Activated gamma-delta T cell treated with anti-CD3 and anti-CD28 coated beads, Interleukin-2, amount 50 U/mL, for 16 hours (primary cell): ENCODE results near the gene SMOC2.

Experiments
- DNase-seq: peaks from one replicate; pipeline ENCODE4 v3.0.0-alpha.2; 2020; ENCODE audit warnings: low read depth

Gene SMOC2

DNA sequence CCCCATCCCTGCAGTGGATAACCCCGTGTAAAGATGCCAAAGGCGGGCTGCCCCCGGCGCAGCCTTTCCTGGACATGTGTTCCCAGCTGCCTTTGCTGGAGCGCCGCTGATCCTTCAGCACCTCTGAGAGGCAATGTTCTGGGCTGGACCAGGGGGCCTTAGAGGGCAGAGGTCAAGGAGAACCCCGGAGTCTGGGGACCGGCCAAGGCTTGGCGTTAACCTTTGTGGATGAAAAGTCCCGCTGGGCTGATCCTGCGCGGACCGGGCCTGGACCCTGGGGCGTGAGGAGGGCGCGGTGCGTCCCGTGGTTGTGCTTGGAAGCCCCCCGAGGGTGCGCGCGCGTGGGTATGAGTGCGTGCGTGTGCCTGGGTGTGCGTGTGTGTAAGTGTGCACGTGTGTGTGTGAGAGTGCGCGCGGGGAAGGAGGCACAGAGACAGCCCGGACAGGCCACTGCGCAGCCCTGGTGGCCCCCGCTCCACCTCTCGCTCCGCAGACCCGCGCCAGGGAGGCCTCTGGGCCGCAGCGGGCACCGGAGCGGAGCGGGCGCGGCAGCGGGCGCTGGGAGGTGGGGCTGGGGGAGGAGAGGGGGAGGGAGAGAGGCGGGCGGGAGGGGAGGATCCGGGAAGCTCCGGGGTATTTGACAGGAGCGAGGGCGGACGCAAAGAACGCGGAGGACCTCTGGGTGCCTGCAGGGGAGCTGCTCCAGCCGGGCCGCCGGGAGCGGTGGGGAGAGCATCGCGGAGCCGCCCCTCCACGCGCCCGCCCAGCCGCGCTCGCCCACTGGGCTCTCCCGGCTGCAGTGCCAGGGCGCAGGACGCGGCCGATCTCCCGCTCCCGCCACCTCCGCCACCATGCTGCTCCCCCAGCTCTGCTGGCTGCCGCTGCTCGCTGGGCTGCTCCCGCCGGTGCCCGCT lies at the start of gene SMOC2:
TSS of gene SMOC2 (plus strand) at position 665 of the 914 bp plus-strand sequence. CDS start at position 852, 187 bp downstream.
- DNase-seq = no peak

DNA sequence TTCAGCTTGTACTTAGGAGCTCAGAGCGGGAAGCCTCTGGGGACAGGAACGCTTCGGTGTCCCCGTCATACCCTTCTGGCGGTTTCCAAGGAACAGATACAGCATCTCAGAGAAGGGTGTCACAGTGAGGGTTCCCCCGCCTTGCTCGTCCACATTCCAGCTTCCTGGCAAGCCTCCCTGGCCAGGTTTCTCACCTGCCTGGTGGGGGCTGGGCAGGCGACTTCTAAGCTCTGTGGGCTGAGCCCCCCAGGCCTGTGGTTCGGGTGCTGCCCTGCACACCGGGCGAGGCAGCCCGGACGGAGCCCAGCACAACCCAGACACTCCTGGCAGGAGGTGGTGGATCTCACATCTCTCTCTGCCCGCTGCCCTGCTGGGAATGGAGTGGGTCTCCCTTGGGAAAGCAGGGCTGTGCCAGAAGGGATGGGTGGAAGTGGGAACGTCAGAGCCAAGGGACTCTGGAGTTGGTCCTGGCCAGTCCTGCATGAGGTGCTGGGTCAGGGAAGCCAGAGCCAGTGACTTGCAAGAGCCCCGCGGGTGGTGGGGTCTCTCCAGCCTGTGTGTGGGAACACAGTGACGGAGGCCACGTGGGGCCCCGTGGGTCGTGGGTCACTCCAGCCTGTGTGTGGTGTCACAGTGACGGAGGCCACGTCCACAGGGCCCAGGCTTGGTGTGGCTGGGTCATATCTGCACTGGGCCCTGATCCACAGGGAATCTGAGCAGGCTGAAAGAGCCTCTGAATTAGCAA lies 47.7 kb upstream of the SMOC2 start:
- DNase-seq = no peak

DNA sequence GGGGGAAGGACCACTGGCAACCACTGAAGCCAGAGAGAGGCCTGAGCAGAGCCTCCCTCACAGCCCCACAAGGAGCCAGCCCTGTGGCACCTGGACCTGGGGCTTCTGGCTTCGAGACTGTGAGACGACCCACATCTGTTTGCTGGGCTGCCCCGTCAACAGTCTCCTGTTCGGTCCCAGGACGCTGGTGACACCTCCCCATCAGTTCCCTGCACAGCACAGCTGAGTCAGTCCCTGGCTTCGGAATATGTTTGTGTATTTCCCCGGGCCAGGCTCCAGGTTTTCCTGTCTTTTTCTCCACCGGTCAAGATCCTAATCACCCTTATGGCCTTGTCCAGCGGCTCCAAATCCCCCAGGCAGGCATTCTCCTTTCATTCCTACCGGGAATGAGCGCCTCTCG lies 46.4 kb upstream of the SMOC2 start:
- DNase-seq = no peak

- no peak for DNase-seq
These were observed 45.0 kb upstream of the SMOC2 start for GRCh38 chr6:168395983-168396382.

GRCh38 chr6:168396561-168396960 lies 44.4 kb upstream of the SMOC2 start:
- no peak for DNase-seq

DNA sequence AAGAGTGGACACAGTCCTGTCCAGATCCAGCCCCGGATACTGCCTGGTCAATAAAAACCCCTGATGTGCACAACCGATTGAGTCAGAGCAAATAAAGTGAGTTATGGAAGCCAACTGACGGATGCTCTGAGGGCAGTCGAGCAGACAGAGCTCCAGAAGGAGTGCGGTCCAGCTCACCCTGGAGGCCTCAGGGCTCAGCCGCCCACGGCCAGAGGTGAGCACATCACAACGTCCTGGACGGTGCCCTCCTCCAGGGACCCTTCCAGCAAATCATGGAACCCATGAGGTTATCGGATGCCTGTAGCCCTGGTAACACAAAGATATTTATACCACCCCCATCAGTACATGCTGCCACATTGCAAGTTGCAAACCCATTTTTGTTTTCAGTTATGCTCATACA lies 44.0 kb upstream of the SMOC2 start:
- DNase-seq = no peak

DNA sequence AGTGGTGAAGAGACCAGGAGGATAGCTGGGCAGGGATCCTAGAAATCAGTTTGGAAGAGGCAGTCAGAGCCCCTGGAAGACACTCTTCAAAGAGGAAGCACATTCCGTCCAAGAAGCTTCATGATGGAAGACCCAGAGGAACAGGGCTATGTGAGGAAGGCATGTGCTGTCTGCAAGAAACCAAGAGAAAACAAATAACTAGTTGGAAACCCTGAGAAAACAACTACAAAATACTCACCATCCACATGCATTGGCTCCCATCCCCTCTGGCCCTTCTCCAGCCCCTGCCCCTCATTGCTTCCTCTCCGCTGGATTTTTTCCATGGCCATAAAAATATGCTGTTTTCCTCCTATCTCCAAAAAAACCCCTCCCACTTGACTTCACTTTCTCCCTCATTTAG lies 40.9 kb upstream of the SMOC2 start:
- no peak for DNase-seq

- DNase-seq = no peak
These were observed 37.5 kb upstream of the SMOC2 start for GRCh38 chr6:168403370-168404005.

- DNase-seq = no peak
These were observed 36.4 kb upstream of the SMOC2 start for GRCh38 chr6:168404560-168404959.

- DNase-seq = no peak
These were observed 33.1 kb upstream of the SMOC2 start for GRCh38 chr6:168407842-168408241.

GRCh38 chr6:168408504-168409136 lies 32.4 kb upstream of the SMOC2 start:
- DNase-seq = no peak

- DNase-seq = no peak
These were observed 30.9 kb upstream of the SMOC2 start for GRCh38 chr6:168410035-168410434.

- DNase-seq = no peak
These were observed 30.4 kb upstream of the SMOC2 start for GRCh38 chr6:168410554-168411011.

DNA sequence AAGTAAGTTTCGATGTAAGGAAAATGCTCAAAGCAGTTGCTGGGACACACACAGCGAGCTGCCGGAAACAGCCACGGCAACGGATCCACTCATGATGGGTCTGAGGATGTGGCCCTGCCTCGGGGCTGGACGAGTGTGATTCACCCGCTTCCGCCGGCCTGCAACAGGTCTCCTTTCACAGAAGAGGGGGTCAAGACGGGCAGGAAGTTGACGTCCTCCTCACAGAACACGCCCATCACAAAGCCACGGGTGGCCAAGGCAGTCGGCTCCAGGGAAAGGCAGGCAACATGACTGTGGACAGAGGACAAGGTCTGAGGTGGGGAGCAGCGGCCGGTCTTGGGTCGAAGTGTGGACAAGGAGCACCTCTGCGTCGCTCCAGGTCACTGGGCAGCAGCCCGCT lies 29.9 kb upstream of the SMOC2 start:
- DNase-seq = no peak

GRCh38 chr6:168411793-168412192 lies 29.2 kb upstream of the SMOC2 start:
- no peak for DNase-seq

DNA sequence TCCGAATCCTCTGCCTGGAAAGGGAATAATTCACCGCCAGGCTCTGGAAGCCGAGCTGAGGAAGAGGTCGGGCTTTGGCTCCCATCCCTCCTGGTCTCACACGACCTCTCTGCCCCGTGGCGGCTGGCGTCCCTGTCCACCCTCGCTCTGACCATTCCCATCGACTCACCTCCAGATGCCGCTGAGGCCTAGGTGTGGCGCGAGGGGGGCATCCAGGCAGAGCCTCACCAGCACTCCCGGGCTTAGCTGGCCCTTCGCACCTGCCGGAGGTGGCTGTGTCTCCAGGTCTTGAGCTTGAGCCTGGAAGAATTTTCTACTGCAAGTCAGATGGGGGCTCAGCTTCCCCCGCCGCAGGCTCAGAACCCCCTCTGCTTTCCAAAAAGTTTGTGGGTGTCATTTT lies 28.5 kb upstream of the SMOC2 start:
- no peak for DNase-seq

- DNase-seq = no peak
These were observed 27.8 kb upstream of the SMOC2 start for GRCh38 chr6:168413018-168413720.

DNA sequence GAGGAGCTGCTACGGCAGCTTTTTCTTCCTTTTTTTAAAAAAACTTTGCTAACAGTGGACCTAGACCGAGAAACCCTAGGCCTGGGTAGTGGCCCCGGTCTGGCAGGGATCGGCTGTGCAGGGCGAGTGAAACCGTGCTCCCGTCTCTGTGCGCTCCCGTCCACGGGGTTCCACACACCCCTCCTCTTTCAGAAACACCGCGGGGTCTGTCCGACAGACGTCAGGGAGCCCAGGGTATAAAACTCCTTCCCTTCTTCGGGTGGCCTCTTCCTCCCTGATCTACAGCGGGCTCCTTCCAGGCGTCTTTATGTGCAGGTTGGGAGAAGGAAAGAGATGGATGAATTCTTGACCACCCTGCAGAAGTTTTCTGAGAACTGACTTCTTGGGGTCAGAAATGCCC lies 27.1 kb upstream of the SMOC2 start:
- DNase-seq = no peak

- DNase-seq = no peak
These were observed 26.5 kb upstream of the SMOC2 start for GRCh38 chr6:168414336-168415097.

GRCh38 chr6:168415098-168415992 lies 25.6 kb upstream of the SMOC2 start:
- no peak for DNase-seq
